GM12878 (cell line): Measurements from ENCODE around the gene FCGR3A.
"Not testable (repeated sequence)": the region's sequence is repeated elsewhere in the genome, so short reads cannot be mapped to it uniquely, and the experiment has no call there.

ENCODE experiments used
- JUNB ChIP-seq: IDR thresholded peaks from 2 replicates; pipeline ENCODE4 v1.6.1; 2016; ENCODE audit warnings: antibody characterized with exemption, mild to moderate bottlenecking
- POU2F2 ChIP-seq: IDR thresholded peaks from 3 replicates; pipeline ENCODE4 v1.6.1; 2011; ENCODE audit warnings: low read depth, mild to moderate bottlenecking, low read length, borderline replicate concordance

- not testable (repeated sequence) for TF ChIP-seq POU2F2, JUNB
These were observed 44.8 kb upstream of the FCGR3A start for GRCh38 chr1:161594269-161594984.
